A673 (cell line): Measurements from ENCODE around the gene SDC1.

Experiments used
- CTCF ChIP-seq: fragments of 300-800, 200-600 bp; sonication (generic); conservative IDR thresholded peaks from 2 replicates; pipeline ENCODE4 v1.5.1; 2017; ENCODE audit warnings: low read depth, mild to moderate bottlenecking, antibody characterized with exemption, low read length, moderate library complexity, mixed read lengths
- EZH2 ChIP-seq: fragments of 200-600 bp; sonication (generic); IDR thresholded peaks from 2 replicates; pipeline ENCODE4 v1.6.1; 2017; ENCODE audit warnings: borderline replicate concordance, low read depth, mild to moderate bottlenecking, mixed read lengths, antibody characterized with exemption, low read length; ENCODE audit not compliant: poor library complexity, severe bottlenecking

GRCh38 chr2:20232837-20233207 is 7.9 kb upstream of the SDC1 start:
- TF ChIP-seq CTCF (no peak), EZH2 (no peak)
